Small intestine (tissue), 7 donors: ENCODE measurements around the gene CLTC. TPM values are rescaled to one million over a fixed set of nuclear protein-coding genes. Genes with fewer than 3 reads are reported as not detected.

Experiments used
- DNase-seq, 2 donors: peaks; one replicate each; pipeline versions ENCODE4 v3.0.0 to v3.0.0-alpha.2; 2013
- FAIRE-seq: peaks from 2 replicates; lab custom pipeline; 2012; peaks lifted over from hg19 to GRCh38; lab: Jason Lieb, UNC
- H3K27ac ChIP-seq, 3 donors: one replicate each; pipeline ENCODE4 v1.5.1; 2013; ENCODE audit warnings: low read length in 2 of 3, mild to moderate bottlenecking in 2 of 3, control low read depth in 1 of 3, inconsistent platforms in 1 of 3, low read depth in 1 of 3, moderate library complexity in 1 of 3
- H3K27me3 ChIP-seq, 3 donors: one replicate each; pipeline ENCODE4 v1.6.1; 2013; ENCODE audit warnings: low read length in 3 of 3, inconsistent platforms in 1 of 3; ENCODE audit not compliant: control insufficient read depth in 3 of 3, insufficient read depth in 3 of 3
- H3K36me3 ChIP-seq, 3 donors: one replicate each; pipeline ENCODE4 v1.6.1; 2013; ENCODE audit warnings: low read length in 3 of 3, inconsistent platforms in 1 of 3, low read depth in 1 of 3, mild to moderate bottlenecking in 1 of 3, moderate library complexity in 1 of 3; ENCODE audit not compliant: control insufficient read depth in 3 of 3, insufficient read depth in 2 of 3
- H3K4me1 ChIP-seq, 3 donors: one replicate each; pipeline ENCODE4 v1.6.1; 2013; ENCODE audit warnings: low read length in 2 of 3, inconsistent platforms in 1 of 3, low read depth in 1 of 3, mild to moderate bottlenecking in 1 of 3, moderate library complexity in 1 of 3; ENCODE audit not compliant: control insufficient read depth in 3 of 3, insufficient read depth in 2 of 3
- H3K4me3 ChIP-seq, 3 donors: one replicate each; pipeline ENCODE4 v1.5.1; 2013; ENCODE audit warnings: low read length in 3 of 3, control low read depth in 1 of 3, inconsistent platforms in 1 of 3, low read depth in 1 of 3, mild to moderate bottlenecking in 1 of 3, moderate library complexity in 1 of 3
- H3K9me3 ChIP-seq, 2 donors: one replicate each; pipeline ENCODE4 v1.6.1; 2013; ENCODE audit warnings: low read depth in 1 of 2, low read length in 1 of 2; ENCODE audit not compliant: control insufficient read depth in 2 of 2, insufficient read depth in 1 of 2
- WGBS, 3 donors: extraction: QIAGEN DNeasy Blood & Tissue Kit; methylation state at CpG; one replicate each; pipeline ENCODE4 v1.1.7; 2013; 5-methylcytosine and 5-hydroxymethylcytosine counted together
- polyA plus RNA-seq, 4 donors: library from polyadenylated mRNA; stranded (reverse) in 3 of 4; unstranded in 1 of 4; fragments of 200-250 nt in 3 of 4; fragments of 120-200 nt in 1 of 4; gene quantifications; one replicate each; pipeline versions ENCODE4 v1.2.1 to v1.2.3, GENCODE V29; 2013
- donor health status: healthy with polysubstance abuse.
- donor health status: control.
- donor health status: control.
- donor health status: Bipolar disorder and iron deficiency.
- donor health status: healthy.

The CLTC gene
- polyA plus RNA-seq, 4 donors, result 60.4 to 175 (median 79.6) TPM

GRCh38 chr17:59711936-59712335 is 92.2 kb downstream of the CLTC start:
- no peak for DNase-seq
- no peak overlapping the region for H3K27ac ChIP-seq
- no peak for FAIRE-seq
- no peaks in the 10 kb centered on the region for H3K27me3 ChIP-seq
- no peak overlapping the region for H3K4me3 ChIP-seq
- peaks cover 0 to 3% (median 1%) of the 10 kb centered on the region in 3 donors for H3K36me3 ChIP-seq
- peaks cover 2 to 18% (median 6%) of the 10 kb centered on the region in 3 donors for H3K4me1 ChIP-seq
- no peaks in the 10 kb centered on the region for H3K9me3 ChIP-seq

GRCh38 chr17:59712862-59713261 is 93.2 kb downstream of the CLTC start:
- FAIRE-seq (no peak), DNase-seq (no peak)
- Histone ChIP-seq H3K27me3 (no peaks in the 10 kb centered on the region), H3K9me3 (no peaks in the 10 kb centered on the region), H3K36me3 (peaks cover 0 to 11% (median 1%) of the 10 kb centered on the region in 3 donors), H3K4me3 (no peak overlapping the region), H3K4me1 (peaks cover 2 to 18% (median 6%) of the 10 kb centered on the region in 3 donors), H3K27ac (no peak overlapping the region)
- 94 to 97% (median 96%) methylated on average over 2 of the region's 2 CpGs for WGBS, 3 donors

GRCh38 chr17:59714255-59714654 is 94.6 kb downstream of the CLTC start:
- DNase-seq, result no peak
- no peaks in the 10 kb centered on the region for H3K9me3 ChIP-seq
- H3K27me3 ChIP-seq, result no peaks in the 10 kb centered on the region
- H3K36me3 ChIP-seq, result peaks cover 0 to 17% (median 1%) of the 10 kb centered on the region in 3 donors
- 75 to 91% (median 88%) methylated on average over 2 of the region's 2 CpGs for WGBS, 3 donors
- peaks cover 2 to 18% (median 6%) of the 10 kb centered on the region in 3 donors for H3K4me1 ChIP-seq
- H3K4me3 ChIP-seq, result no peak overlapping the region
- FAIRE-seq, result no peak
- no peak overlapping the region for H3K27ac ChIP-seq

- Histone ChIP-seq H3K27ac (no peak overlapping the region), H3K36me3 (peaks cover 0 to 17% (median 1%) of the 10 kb centered on the region in 3 donors), H3K4me3 (no peak overlapping the region), H3K27me3 (no peaks in the 10 kb centered on the region), H3K9me3 (no peaks in the 10 kb centered on the region), H3K4me1 (peaks cover 2 to 18% (median 6%) of the 10 kb centered on the region in 3 donors)
- no peak for DNase-seq
- no peak for FAIRE-seq
- 90 to 95% (median 92%) methylated on average over 2 of the region's 2 CpGs for WGBS, 3 donors
Observed at GRCh38 chr17:59716427-59716826, 96.7 kb downstream of the CLTC start.

GRCh38 chr17:59719526-59719925 is 99.8 kb downstream of the CLTC start:
- FAIRE-seq (no peak), DNase-seq (no peak)
- peaks cover 2 to 24% (median 4%) of the 10 kb centered on the region in 3 donors for H3K4me1 ChIP-seq

GRCh38 chr17:59722623-59723022 is 102.9 kb downstream of the CLTC start:
- no peaks in the 10 kb centered on the region for H3K9me3 ChIP-seq
- no peak for FAIRE-seq
- H3K4me1 ChIP-seq, result peaks cover 3 to 22% (median 4%) of the 10 kb centered on the region in 3 donors
- H3K27me3 ChIP-seq, result no peaks in the 10 kb centered on the region
- WGBS, 3 donors, result 83 to 93% (median 84%) methylated on average over 4 of the region's 4 CpGs
- H3K27ac ChIP-seq, result peak overlapping the region; percentile 32 to 64 (median 59)
- H3K36me3 ChIP-seq, result peaks cover 0 to 11% (median 0%) of the 10 kb centered on the region in 3 donors
- no peak overlapping the region for H3K4me3 ChIP-seq
- DNase-seq, result no peak

More at GRCh38 chr17:59719526-59719925, 99.8 kb downstream of the CLTC start:
- no peaks in the 10 kb centered on the region for H3K9me3 ChIP-seq
- no peak overlapping the region for H3K4me3 ChIP-seq
- H3K27me3 ChIP-seq, result no peaks in the 10 kb centered on the region
- no peak overlapping the region for H3K27ac ChIP-seq
- H3K36me3 ChIP-seq, result peaks cover 0 to 17% (median 1%) of the 10 kb centered on the region in 3 donors

- Histone ChIP-seq H3K27ac (peak overlapping the region; percentile 27 to 64 (median 59)), H3K4me1 (peaks cover 3 to 22% (median 4%) of the 10 kb centered on the region in 3 donors), H3K27me3 (no peaks in the 10 kb centered on the region), H3K36me3 (peaks cover 0 to 9% (median 0%) of the 10 kb centered on the region in 3 donors), H3K4me3 (no peak overlapping the region), H3K9me3 (no peaks in the 10 kb centered on the region)
- FAIRE-seq (no peak), DNase-seq (peak in 1 of 2 donors; percentile 24)
- 18 to 44% (median 29%) methylated on average over 1 of the region's 1 CpG for whole genome bisulfite sequencing, 3 donors
Observed at GRCh38 chr17:59723041-59723440, 103.3 kb downstream of the CLTC start.

- Histone ChIP-seq H3K27me3 (no peaks in the 10 kb centered on the region), H3K36me3 (peaks cover 0 to 6% (median 0%) of the 10 kb centered on the region in 3 donors), H3K9me3 (no peaks in the 10 kb centered on the region), H3K4me1 (peaks cover 3 to 22% (median 4%) of the 10 kb centered on the region in 3 donors), H3K27ac (peak overlapping the region; percentile 47 to 65 (median 64)), H3K4me3 (no peak overlapping the region)
- FAIRE-seq (no peak), DNase-seq (peak; percentile 62 to 87)
- WGBS, 3 donors, result 19 to 44% (median 31%) methylated on average over 1 of the region's 1 CpG
Observed at GRCh38 chr17:59723607-59724006, 103.9 kb downstream of the CLTC start.

- DNase-seq (no peak), FAIRE-seq (no peak)
- H3K9me3 ChIP-seq, result no peaks in the 10 kb centered on the region
- peaks cover 3 to 26% (median 4%) of the 10 kb centered on the region in 3 donors for H3K4me1 ChIP-seq
- peaks cover 0 to 10% (median 0%) of the 10 kb centered on the region in 3 donors for H3K36me3 ChIP-seq
- WGBS, 3 donors, result 47 to 74% (median 67%) methylated on average over 2 of the region's 2 CpGs
- no peak overlapping the region for H3K4me3 ChIP-seq
- no peaks in the 10 kb centered on the region for H3K27me3 ChIP-seq
- H3K27ac ChIP-seq, result no peak overlapping the region
Observed at GRCh38 chr17:59725691-59726090, 106.0 kb downstream of the CLTC start.
